ENCODE measurements around the gene TDP2.

TDP2 gene

DNA sequence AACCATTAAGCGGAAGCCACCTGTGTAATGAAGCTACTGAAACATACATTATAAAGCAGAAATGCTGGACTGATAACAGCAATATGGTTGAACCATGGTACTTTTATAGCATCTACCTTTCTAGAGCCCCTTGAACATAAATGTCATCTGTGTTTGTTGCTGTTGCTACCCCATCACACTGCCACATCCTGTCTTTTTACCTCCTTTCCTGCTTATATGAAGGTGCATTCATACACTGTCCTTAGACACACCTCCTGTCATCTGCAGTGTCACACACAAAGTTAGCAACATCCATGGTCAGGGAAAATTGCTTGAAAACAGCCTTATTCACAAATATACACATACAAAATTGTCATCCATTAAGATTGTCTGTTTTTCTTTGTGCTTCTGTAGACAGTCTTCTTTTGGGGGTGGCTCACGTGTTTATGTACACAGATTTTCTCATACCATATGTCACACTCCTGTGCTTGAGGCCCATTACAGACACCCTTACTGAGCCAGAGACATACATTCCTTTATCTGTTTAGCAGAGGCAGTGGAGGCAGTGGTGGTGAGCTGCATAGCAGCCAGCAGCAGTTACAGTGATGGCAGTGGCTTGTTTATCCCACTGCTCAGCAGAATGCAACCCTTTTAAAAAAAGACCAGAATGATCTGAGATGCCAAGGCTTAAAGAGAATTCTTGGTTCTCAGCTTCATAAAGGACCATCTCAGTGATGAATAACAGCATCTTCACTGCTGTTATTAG is 26.3 kb upstream of the TDP2 start:
- Histone ChIP-seq H3K9me3 (ENCODE audit: insufficient read depth, low read depth, low read length) (no peaks in the 10 kb centered on the region), H3K27me3 (ENCODE audit: insufficient read depth, low read length) (no peaks in the 10 kb centered on the region), H3K4me1 (ENCODE audit: insufficient read depth, low read length) (peaks cover 5% of the 10 kb centered on the region; the same call in 1 of the 2 replicates), H3K27ac (ENCODE audit: low read depth, low read length) (no peak overlapping the region), H3K9ac (ENCODE audit: low read depth, low read length) (no peak overlapping the region), H3K36me3 (ENCODE audit: insufficient read depth, low read length) (peaks cover 4% of the 10 kb centered on the region), H3K4me3 (ENCODE audit: low read length) (no peak overlapping the region)
- 92% methylated on average over 2 of the region's 2 CpGs for WGBS

DNA sequence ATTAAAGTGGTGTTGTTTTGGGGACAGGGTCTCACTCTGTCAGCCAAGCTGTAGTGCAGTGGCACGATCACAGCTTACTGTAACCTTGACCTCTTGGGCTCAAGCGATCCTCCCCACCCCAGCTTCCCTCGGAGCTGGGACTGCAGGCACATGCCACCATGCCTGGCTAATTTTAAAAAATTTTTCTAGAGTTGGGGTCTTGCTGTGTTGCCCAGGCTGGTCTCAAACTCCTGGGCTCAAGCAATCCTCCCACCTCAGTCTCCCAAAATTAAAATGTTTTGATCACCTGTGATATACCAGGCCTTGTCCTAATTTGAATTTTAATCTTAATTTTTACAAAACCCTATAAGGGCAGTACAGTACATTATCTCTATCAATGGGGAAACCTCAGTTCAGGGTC is 25.7 kb upstream of the TDP2 start:
- no peaks in the 10 kb centered on the region for H3K27me3 ChIP-seq (ENCODE audit: insufficient read depth, low read length)
- no peaks in the 10 kb centered on the region for H3K9me3 ChIP-seq (ENCODE audit: insufficient read depth, low read depth, low read length)
- 93% methylated on average over 3 of the region's 3 CpGs for WGBS
- no peak overlapping the region for H3K27ac ChIP-seq (ENCODE audit: low read depth, low read length)
- H3K4me1 ChIP-seq (ENCODE audit: insufficient read depth, low read length), result peaks cover 5% of the 10 kb centered on the region; the same call in 1 of the 2 replicates
- H3K9ac ChIP-seq (ENCODE audit: low read depth, low read length), result no peak overlapping the region
- H3K4me3 ChIP-seq (ENCODE audit: low read length), result no peak overlapping the region
- 0 out of 2 replicates have a peak, but pooled peaks cover under 1% of the 10 kb centered on the region for H3K36me3 ChIP-seq (ENCODE audit: insufficient read depth, low read length)

- 0 out of 2 replicates have a peak, but pooled peaks cover 2% of the 10 kb centered on the region for H3K36me3 ChIP-seq (ENCODE audit: insufficient read depth, low read length)
- H3K9ac ChIP-seq (ENCODE audit: low read depth, low read length), result no peak overlapping the region
- no peak overlapping the region for H3K27ac ChIP-seq (ENCODE audit: low read depth, low read length)
- no peaks in the 10 kb centered on the region for H3K27me3 ChIP-seq (ENCODE audit: insufficient read depth, low read length)
- WGBS, result 90% methylated on average over 3 of the region's 4 CpGs
- no peak overlapping the region for H3K4me3 ChIP-seq (ENCODE audit: low read length)
- H3K9me3 ChIP-seq (ENCODE audit: insufficient read depth, low read depth, low read length), result no peaks in the 10 kb centered on the region
- H3K4me1 ChIP-seq (ENCODE audit: insufficient read depth, low read length), result peaks cover 5% of the 10 kb centered on the region; the same call in 1 of the 2 replicates
Measured at GRCh38 chr6:24692003-24692402, 25.3 kb upstream of the TDP2 start.

DNA sequence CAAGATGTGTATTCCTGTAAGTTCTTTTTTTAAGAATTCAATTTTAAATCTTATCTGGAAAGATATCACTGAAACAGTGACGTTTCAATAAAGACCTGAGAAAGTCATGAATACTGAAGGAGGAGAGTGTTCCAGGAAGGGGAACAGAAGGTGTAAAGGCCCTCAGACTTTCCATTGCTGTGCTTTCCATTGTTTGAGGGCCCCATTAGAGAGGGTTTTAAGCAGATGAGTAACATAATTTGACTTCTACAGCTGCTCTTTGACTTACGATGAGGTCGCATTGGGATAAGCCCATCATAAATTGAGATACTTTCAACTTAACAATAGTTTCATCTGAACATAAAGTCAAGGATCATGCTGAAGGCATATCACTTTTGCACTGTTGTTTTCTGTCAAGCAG is 24.9 kb upstream of the TDP2 start:
- H3K36me3 ChIP-seq (ENCODE audit: insufficient read depth, low read length), result 0 out of 2 replicates have a peak, but pooled peaks cover 4% of the 10 kb centered on the region
- H3K27me3 ChIP-seq (ENCODE audit: insufficient read depth, low read length), result no peaks in the 10 kb centered on the region
- H3K9me3 ChIP-seq (ENCODE audit: insufficient read depth, low read depth, low read length), result no peaks in the 10 kb centered on the region
- H3K27ac ChIP-seq (ENCODE audit: low read depth, low read length), result no peak overlapping the region
- H3K9ac ChIP-seq (ENCODE audit: low read depth, low read length), result no peak overlapping the region
- whole genome bisulfite sequencing, result 92% methylated on average over 3 of the region's 3 CpGs
- peaks cover 5% of the 10 kb centered on the region; the same call in 1 of the 2 replicates for H3K4me1 ChIP-seq (ENCODE audit: insufficient read depth, low read length)
- H3K4me3 ChIP-seq (ENCODE audit: low read length), result no peak overlapping the region

- 95% methylated on average over 1 of the region's 1 CpG for WGBS
- peaks cover 5% of the 10 kb centered on the region; the same call in 1 of the 2 replicates for H3K4me1 ChIP-seq (ENCODE audit: insufficient read depth, low read length)
- no peak overlapping the region for H3K27ac ChIP-seq (ENCODE audit: low read depth, low read length)
- H3K4me3 ChIP-seq (ENCODE audit: low read length), result no peak overlapping the region
- no peaks in the 10 kb centered on the region for H3K27me3 ChIP-seq (ENCODE audit: insufficient read depth, low read length)
- H3K9me3 ChIP-seq (ENCODE audit: insufficient read depth, low read depth, low read length), result no peaks in the 10 kb centered on the region
- H3K9ac ChIP-seq (ENCODE audit: low read depth, low read length), result no peak overlapping the region
- 0 out of 2 replicates have a peak, but pooled peaks cover 4% of the 10 kb centered on the region for H3K36me3 ChIP-seq (ENCODE audit: insufficient read depth, low read length)
Measured at GRCh38 chr6:24690593-24690992, 23.9 kb upstream of the TDP2 start.

DNA sequence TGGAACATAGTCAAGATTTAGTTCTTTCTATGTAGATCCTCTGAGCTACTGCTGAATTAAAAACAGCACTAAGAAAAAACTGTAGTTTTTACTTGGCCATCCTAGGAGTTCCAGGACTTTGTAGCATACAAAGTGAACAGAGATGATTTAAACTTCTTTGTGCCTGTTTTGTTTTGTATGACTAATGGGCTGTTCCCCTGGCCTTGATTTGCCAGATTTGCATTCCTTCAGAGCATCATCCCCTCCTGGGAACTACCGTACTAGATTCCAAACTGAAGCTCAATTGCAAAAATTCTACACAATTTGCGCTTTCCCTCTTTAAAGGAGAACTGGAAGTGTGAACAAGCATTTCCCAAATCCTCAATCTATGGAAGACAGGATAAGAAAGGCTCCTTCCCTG is 23.3 kb upstream of the TDP2 start:
- H3K4me3 ChIP-seq (ENCODE audit: low read length), result no peak overlapping the region
- no peak overlapping the region for H3K9ac ChIP-seq (ENCODE audit: low read depth, low read length)
- H3K36me3 ChIP-seq (ENCODE audit: insufficient read depth, low read length), result 0 out of 2 replicates have a peak, but pooled peaks cover 4% of the 10 kb centered on the region
- peaks cover 5% of the 10 kb centered on the region; the same call in 1 of the 2 replicates for H3K4me1 ChIP-seq (ENCODE audit: insufficient read depth, low read length)
- H3K27me3 ChIP-seq (ENCODE audit: insufficient read depth, low read length), result no peaks in the 10 kb centered on the region
- H3K27ac ChIP-seq (ENCODE audit: low read depth, low read length), result no peak overlapping the region
- H3K9me3 ChIP-seq (ENCODE audit: insufficient read depth, low read depth, low read length), result no peaks in the 10 kb centered on the region
- 91% methylated on average over 2 of the region's 2 CpGs for whole genome bisulfite sequencing

GRCh38 chr6:24686946-24687345 is 20.2 kb upstream of the TDP2 start:
- Histone ChIP-seq H3K4me3 (ENCODE audit: low read length) (no peak overlapping the region), H3K27ac (ENCODE audit: low read depth, low read length) (no peak overlapping the region), H3K4me1 (ENCODE audit: insufficient read depth, low read length) (peaks cover 18% of the 10 kb centered on the region), H3K27me3 (ENCODE audit: insufficient read depth, low read length) (no peaks in the 10 kb centered on the region), H3K36me3 (ENCODE audit: insufficient read depth, low read length) (0 out of 2 replicates have a peak, but pooled peaks cover 4% of the 10 kb centered on the region), H3K9me3 (ENCODE audit: insufficient read depth, low read depth, low read length) (no peaks in the 10 kb centered on the region), H3K9ac (ENCODE audit: low read depth, low read length) (no peak overlapping the region)
- WGBS, result 92% methylated on average over 4 of the region's 4 CpGs

GRCh38 chr6:24686408-24686807 is 19.7 kb upstream of the TDP2 start:
- Histone ChIP-seq H3K36me3 (ENCODE audit: insufficient read depth, low read length) (0 out of 2 replicates have a peak, but pooled peaks cover 4% of the 10 kb centered on the region), H3K4me3 (ENCODE audit: low read length) (no peak overlapping the region), H3K9me3 (ENCODE audit: insufficient read depth, low read depth, low read length) (no peaks in the 10 kb centered on the region), H3K27ac (ENCODE audit: low read depth, low read length) (no peak overlapping the region), H3K9ac (ENCODE audit: low read depth, low read length) (no peak overlapping the region), H3K27me3 (ENCODE audit: insufficient read depth, low read length) (no peaks in the 10 kb centered on the region), H3K4me1 (ENCODE audit: insufficient read depth, low read length) (peaks cover 18% of the 10 kb centered on the region)
- 100% methylated on average over 1 of the region's 1 CpG for WGBS

DNA sequence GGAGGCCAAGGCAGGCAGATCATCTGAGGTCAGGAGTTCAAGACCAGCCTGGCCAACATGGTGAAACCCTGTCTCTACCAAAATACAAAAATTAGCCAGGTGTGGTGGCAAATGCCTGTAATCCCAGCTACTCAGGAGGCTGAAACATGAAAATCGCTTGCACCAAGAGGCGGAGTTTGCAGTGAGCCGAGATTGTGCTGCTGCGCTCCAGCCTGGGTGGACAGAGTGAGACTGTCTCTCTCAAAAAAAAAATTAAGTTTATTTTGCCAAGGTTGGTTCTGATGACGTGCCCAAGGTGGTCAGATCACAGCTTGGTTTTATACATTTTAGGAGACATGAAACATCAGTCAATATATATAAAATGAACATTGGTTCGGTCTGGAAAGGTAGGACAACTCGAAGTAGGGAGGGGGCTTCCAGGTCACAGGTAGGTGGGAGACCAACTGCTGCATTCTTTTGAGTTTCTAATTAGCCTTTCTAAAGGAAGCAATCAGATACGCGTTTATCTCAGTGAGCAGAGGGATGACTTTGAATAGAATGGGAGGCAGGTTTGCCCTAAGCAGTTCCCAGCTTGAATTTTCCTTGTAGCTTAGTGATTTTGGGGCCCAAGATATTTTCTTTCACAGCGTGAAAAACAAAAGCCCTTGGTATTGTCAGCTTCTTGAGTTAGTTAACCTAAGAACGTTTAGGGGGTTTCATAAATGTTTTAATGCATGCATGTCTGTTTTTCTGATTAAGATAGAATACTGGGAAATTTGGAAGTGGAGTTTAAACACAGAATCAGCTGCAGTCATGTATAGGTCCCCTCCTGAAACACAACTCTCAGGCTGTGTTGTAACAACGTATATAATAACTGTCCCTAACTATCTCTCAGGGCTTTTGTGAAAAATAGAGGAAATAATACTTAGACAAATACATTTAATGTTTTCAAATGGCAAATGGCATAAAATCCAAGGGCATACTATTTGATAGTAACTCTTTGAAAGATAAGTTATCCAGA is 16.9 kb upstream of the TDP2 start:
- Histone ChIP-seq H3K9ac (ENCODE audit: low read depth, low read length) (peak overlapping the region; percentile 33; the same call in 1 of the 2 replicates), H3K27me3 (ENCODE audit: insufficient read depth, low read length) (no peaks in the 10 kb centered on the region)
- 47% methylated on average over 9 of the region's 12 CpGs for WGBS

GRCh38 chr6:24680582-24680981 is 13.9 kb upstream of the TDP2 start:
- no peaks in the 10 kb centered on the region for H3K9me3 ChIP-seq (ENCODE audit: insufficient read depth, low read depth, low read length)
- no peaks in the 10 kb centered on the region for H3K27me3 ChIP-seq (ENCODE audit: insufficient read depth, low read length)
- H3K4me3 ChIP-seq (ENCODE audit: low read length), result no peak overlapping the region
- no peak overlapping the region for H3K27ac ChIP-seq (ENCODE audit: low read depth, low read length)
- H3K36me3 ChIP-seq (ENCODE audit: insufficient read depth, low read length), result no peaks in the 10 kb centered on the region
- H3K4me1 ChIP-seq (ENCODE audit: insufficient read depth, low read length), result peaks cover 13% of the 10 kb centered on the region
- WGBS, result 96% methylated on average over 7 of the region's 7 CpGs
- H3K9ac ChIP-seq (ENCODE audit: low read depth, low read length), result no peak overlapping the region

More for the DNA sequence above, 16.9 kb upstream of the TDP2 start:
- H3K4me3 ChIP-seq (ENCODE audit: low read length), result peak overlapping the region; percentile 10; the same call in 1 of the 2 replicates
- H3K4me1 ChIP-seq (ENCODE audit: insufficient read depth, low read length), result peaks cover 13% of the 10 kb centered on the region
- no peaks in the 10 kb centered on the region for H3K9me3 ChIP-seq (ENCODE audit: insufficient read depth, low read depth, low read length)
- H3K27ac ChIP-seq (ENCODE audit: low read depth, low read length), result peak overlapping the region; percentile 83
- 0 out of 2 replicates have a peak, but pooled peaks cover 4% of the 10 kb centered on the region for H3K36me3 ChIP-seq (ENCODE audit: insufficient read depth, low read length)

Measured in HUES64 (cell line).